ENCODE measurements around the gene PARP15.

The PARP15 gene

DNA sequence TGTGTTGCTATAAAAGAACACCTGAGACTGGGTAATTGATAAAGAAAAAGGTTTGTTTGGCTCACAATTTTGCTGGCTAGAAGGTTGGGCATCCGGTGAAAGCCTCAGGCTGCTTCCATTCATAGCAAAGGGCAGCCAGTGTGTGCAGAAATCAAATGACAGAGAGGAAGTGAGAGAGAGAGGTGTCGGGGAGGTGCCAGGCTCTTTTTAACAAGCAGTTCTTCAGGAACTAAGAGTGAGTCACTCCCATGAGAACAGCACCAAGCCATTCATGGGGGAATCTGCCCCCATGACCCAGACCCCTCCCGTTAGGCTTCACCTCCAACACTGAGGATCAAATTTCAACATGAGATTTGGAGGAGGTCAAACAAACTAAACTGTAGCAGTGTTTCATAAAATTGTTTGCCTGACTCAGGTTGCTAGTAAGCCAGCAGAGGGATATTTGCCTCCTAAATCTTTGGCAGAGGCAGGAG lies 4.5 kb upstream of the PARP15 start:
- FAIRE-seq (no peak), DNase-seq (ENCODE audit: insufficient read length, low spot score) (no peak)
- TF ChIP-seq, protein P1, sequence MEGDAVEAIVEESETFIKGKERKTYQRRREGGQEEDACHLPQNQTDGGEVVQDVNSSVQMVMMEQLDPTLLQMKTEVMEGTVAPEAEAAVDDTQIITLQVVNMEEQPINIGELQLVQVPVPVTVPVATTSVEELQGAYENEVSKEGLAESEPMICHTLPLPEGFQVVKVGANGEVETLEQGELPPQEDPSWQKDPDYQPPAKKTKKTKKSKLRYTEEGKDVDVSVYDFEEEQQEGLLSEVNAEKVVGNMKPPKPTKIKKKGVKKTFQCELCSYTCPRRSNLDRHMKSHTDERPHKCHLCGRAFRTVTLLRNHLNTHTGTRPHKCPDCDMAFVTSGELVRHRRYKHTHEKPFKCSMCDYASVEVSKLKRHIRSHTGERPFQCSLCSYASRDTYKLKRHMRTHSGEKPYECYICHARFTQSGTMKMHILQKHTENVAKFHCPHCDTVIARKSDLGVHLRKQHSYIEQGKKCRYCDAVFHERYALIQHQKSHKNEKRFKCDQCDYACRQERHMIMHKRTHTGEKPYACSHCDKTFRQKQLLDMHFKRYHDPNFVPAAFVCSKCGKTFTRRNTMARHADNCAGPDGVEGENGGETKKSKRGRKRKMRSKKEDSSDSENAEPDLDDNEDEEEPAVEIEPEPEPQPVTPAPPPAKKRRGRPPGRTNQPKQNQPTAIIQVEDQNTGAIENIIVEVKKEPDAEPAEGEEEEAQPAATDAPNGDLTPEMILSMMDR (IDR thresholded peaks at IDR 0.05; ENCODE audit: insufficient read depth, missing control alignments): no peak

- FAIRE-seq (no peak), DNase-seq (ENCODE audit: insufficient read length, low spot score) (no peak)
- TF ChIP-seq, protein P1 (IDR thresholded peaks at IDR 0.05; ENCODE audit: insufficient read depth, missing control alignments): no peak
These were observed 1.1 kb upstream of the PARP15 start for GRCh38 chr3:122576174-122576940.

DNA sequence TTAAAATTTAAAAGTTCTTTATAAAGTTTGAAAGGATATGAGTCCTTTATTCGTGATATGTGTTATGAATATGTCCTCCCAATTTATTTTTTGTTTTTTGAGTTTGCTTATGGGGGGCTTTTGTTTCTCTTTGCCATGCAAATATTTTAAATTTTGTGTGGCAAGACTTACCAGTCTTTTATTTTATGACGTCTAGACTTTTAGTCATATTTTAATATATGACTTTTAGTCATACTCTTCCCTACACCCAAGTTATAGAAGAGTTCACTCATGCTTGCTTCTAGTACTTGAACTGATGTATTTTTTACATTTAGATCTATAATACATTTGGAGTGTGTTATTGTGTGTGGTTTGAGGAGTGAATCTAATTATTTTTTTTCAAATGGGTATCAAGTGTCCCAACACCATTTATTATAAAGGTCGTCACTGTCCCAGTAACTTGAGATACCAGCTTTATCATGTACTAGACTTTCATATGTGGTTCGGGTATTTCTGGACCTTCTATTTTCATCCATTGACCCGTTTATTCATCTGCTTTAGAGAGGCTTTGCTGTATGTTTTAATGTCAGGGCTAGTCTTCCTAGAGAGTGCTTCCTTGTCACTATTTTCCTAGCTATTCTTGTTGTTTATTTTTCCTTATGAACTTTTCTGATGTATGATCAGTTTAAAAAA lies 755 bp downstream of the PARP15 start:
- TF ChIP-seq, protein P1 (IDR thresholded peaks at IDR 0.05; ENCODE audit: insufficient read depth, missing control alignments): no peak
- DNase-seq (ENCODE audit: insufficient read length, low spot score) (no peak), FAIRE-seq (no peak)

GRCh38 chr3:122580470-122580869 lies 3.0 kb downstream of the PARP15 start:
- TF ChIP-seq, protein P1 (IDR thresholded peaks at IDR 0.05; ENCODE audit: insufficient read depth, missing control alignments): no peak
- DNase-seq (ENCODE audit: insufficient read length, low spot score) (no peak), FAIRE-seq (no peak)

DNA sequence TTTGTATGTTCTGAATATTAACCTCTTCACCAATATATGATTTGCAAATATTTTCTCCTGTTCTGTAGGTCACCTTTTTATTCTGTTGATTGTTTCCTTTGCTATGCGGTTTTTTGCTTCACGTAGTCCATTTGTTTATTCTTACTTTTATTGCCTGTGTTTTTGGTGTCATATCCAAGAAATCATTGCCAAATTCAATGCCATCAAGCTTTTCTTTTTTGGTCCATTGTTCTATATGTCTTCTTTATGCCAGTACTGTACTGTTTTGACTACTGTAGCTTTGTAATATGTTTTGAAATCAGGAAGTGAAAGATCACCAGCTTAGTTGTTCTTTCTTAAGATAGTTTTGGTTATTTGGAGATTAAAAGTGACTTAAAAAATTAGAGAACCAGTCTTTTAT lies 4.2 kb downstream of the PARP15 start:
- DNase-seq (ENCODE audit: insufficient read length, low spot score) (no peak), FAIRE-seq (no peak)
- TF ChIP-seq, protein P1 (IDR thresholded peaks at IDR 0.05; ENCODE audit: insufficient read depth, missing control alignments): no peak

- TF ChIP-seq, protein P1 (IDR thresholded peaks at IDR 0.05; ENCODE audit: insufficient read depth, missing control alignments): no peak
- DNase-seq (ENCODE audit: insufficient read length, low spot score): no peak
- FAIRE-seq: no peak
These were observed 4.9 kb downstream of the PARP15 start for GRCh38 chr3:122582390-122582789.

- no peak for DNase-seq (ENCODE audit: insufficient read length, low spot score)
- TF ChIP-seq, protein P1 (IDR thresholded peaks at IDR 0.05; ENCODE audit: insufficient read depth, missing control alignments): no peak
- no peak for FAIRE-seq
These were observed 8.6 kb downstream of the PARP15 start for GRCh38 chr3:122586098-122586497.
